GM18867 (cell line): ENCODE data around the gene FAM110A.
A peak's percentile ranks its signal among the peaks of the same experiment; 100 is the strongest.
"Not testable (repeated sequence)": the region's sequence is repeated elsewhere in the genome, so short reads cannot be mapped to it uniquely, and the experiment has no call there.

Source experiments
- ATAC-seq: cut with Tn5 transposase; IDR thresholded peaks from one replicate; pipeline ENCODE4 v1.9.1; 2021; ENCODE audit warnings: mild to moderate bottlenecking, moderate library complexity; ENCODE audit not compliant: unreplicated experiment

FAM110A gene

GRCh38 chr20:841568-842546 lies 8.3 kb downstream of the FAM110A start:
- no peak for ATAC-seq

- ATAC-seq: no peak
Observed at GRCh38 chr20:842547-842940, 9.0 kb downstream of the FAM110A start.

- no peak for ATAC-seq
Observed at GRCh38 chr20:843912-844311, 10.4 kb downstream of the FAM110A start.

- peak; percentile 94 for ATAC-seq
Observed at GRCh38 chr20:844473-845225, 11.1 kb downstream of the FAM110A start.

- no peak for ATAC-seq
Observed at GRCh38 chr20:845226-845868, 11.8 kb downstream of the FAM110A start.

GRCh38 chr20:845941-846893 lies 12.7 kb downstream of the FAM110A start:
- ATAC-seq: no peak

- ATAC-seq: peak; percentile 48
Observed at GRCh38 chr20:846894-847278, 13.4 kb downstream of the FAM110A start.

GRCh38 chr20:848193-848592 lies 14.7 kb downstream of the FAM110A start:
- no peak for ATAC-seq

GRCh38 chr20:848731-849130 lies 15.2 kb downstream of the FAM110A start:
- ATAC-seq: not testable (repeated sequence)

- no peak for ATAC-seq
Observed at GRCh38 chr20:853406-853996, 20.0 kb downstream of the FAM110A start.

GRCh38 chr20:854601-855000 lies 21.1 kb downstream of the FAM110A start:
- ATAC-seq: no peak

GRCh38 chr20:855466-856360 lies 22.2 kb downstream of the FAM110A start:
- no peak for ATAC-seq

- ATAC-seq: no peak
Observed at GRCh38 chr20:856361-856775, 22.9 kb downstream of the FAM110A start.

GRCh38 chr20:858011-858410 lies 24.5 kb downstream of the FAM110A start:
- no peak for ATAC-seq

- ATAC-seq: no peak
Observed at GRCh38 chr20:859751-860231, 26.3 kb downstream of the FAM110A start.

- no peak for ATAC-seq
Observed at GRCh38 chr20:860891-861290, 27.4 kb downstream of the FAM110A start.

GRCh38 chr20:865440-865839 lies 31.9 kb downstream of the FAM110A start:
- no peak for ATAC-seq

- ATAC-seq: no peak
Observed at GRCh38 chr20:868279-868678, 34.8 kb downstream of the FAM110A start.

GRCh38 chr20:869606-870005 lies 36.1 kb downstream of the FAM110A start:
- ATAC-seq: no peak
